ENCODE measurements around the gene NLRP5. TPM values are rescaled to one million over a fixed set of nuclear protein-coding genes. Genes with fewer than 3 reads are reported as not detected.

NLRP5 gene
- total RNA-seq, 3 donors from 2014 or later: 0.44 to 0.98 TPM; not detected in 1

DNA sequence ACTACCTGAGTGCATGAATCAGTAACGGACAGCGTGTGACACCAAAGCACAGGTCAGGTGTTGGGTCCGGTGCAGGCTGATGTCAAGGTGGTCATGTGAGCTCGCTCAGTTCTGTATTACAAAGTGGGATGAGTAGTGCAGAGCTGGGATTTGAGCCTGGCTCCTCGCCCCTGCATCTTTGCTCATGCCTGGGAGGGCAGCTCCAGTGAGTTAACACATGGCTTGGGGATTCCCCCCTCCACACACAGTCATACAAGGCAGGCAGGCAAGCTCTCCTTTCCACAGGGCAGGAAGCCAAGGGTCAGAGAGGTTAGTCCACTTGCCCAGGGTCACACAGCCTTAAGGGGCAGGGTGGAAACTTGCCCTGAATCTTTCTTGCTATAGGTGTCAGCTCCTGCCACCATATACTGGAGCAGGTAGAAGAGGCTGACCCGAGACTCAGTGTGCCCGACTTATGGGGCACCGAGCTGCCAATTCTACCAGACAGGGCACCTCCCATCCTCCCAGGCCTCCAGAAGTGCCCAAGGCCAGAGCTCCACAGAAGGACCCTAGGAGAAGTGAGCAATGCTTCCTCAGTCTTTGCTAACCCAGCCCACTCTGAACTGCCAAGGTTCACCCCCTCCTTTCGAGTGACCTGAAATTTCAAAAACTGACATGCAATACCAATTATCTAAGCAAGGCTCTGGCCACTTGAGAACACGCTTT, 99.1 kb downstream of the NLRP5 start:
- Histone ChIP-seq H3K4me3 (no peak overlapping the region), H3K36me3 (no peaks in the 10 kb centered on the region), H3K9me3 (no peaks in the 10 kb centered on the region), H3K4me1 (peaks cover 4 to 5% of the 10 kb centered on the region in 2 donors), H3K27ac (no peak overlapping the region), H3K27me3 (no peaks in the 10 kb centered on the region)
- no peak for DNase-seq (ENCODE audit: low spot score in 2 of 2)
- intact Hi-C loops (cut with DNase I; ENCODE audit: low total_unique reads): no loop called here
- TF ChIP-seq, protein P1, sequence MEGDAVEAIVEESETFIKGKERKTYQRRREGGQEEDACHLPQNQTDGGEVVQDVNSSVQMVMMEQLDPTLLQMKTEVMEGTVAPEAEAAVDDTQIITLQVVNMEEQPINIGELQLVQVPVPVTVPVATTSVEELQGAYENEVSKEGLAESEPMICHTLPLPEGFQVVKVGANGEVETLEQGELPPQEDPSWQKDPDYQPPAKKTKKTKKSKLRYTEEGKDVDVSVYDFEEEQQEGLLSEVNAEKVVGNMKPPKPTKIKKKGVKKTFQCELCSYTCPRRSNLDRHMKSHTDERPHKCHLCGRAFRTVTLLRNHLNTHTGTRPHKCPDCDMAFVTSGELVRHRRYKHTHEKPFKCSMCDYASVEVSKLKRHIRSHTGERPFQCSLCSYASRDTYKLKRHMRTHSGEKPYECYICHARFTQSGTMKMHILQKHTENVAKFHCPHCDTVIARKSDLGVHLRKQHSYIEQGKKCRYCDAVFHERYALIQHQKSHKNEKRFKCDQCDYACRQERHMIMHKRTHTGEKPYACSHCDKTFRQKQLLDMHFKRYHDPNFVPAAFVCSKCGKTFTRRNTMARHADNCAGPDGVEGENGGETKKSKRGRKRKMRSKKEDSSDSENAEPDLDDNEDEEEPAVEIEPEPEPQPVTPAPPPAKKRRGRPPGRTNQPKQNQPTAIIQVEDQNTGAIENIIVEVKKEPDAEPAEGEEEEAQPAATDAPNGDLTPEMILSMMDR (IDR thresholded peaks at IDR 0.05): no peak
- TF ChIP-seq POLR2A (IDR thresholded peaks at IDR 0.05) (no peak), POLR2AphosphoS5 (IDR thresholded peaks at IDR 0.05) (no peak)

DNA sequence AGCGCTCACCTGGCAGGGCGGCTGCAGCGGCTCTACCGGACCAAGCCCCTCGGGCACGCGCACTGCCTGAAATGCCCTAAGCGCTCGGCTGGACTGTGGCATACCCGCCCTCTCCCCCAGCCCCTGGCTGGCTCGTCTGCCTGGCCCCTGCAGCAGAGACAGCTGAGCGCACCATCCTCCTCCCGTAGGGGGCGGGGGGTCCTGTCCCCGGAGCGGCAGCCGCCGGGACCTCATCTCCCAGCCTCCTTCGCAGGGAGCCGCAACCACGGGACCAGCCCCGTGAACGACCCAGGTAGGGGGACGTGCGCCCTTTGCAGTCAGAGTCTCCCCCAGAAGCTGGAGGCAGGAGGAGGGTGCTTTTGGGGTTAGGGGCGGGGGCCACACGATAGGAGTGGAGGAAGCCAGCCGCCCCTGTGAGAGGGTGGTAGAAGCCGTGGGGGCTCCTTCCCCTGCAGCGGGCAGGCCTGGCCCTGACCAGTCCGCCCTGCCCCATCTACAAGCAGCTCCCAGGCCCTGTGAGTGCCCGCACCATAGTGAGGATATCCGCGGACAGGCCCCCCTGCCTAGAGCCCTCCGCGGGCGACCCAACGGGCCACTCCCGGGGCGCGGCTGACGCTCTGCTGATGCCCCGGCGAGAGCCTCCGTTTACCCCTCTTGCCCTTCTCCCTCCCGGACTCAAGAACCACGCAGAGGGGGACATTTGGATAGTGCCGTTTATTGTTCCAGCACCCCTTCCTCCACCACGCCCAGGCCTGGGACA, 100.3 kb downstream of the NLRP5 start:
- no peak for TF ChIP-seq POLR2A (IDR thresholded peaks at IDR 0.05)
- TF ChIP-seq POLR2AphosphoS5 (IDR thresholded peaks at IDR 0.05): no peak
- TF ChIP-seq, protein P1 (IDR thresholded peaks at IDR 0.05): no peak
- Histone ChIP-seq H3K9me3 (no peaks in the 10 kb centered on the region), H3K4me3 (no peak overlapping the region), H3K4me1 (peaks cover 0 to 4% of the 10 kb centered on the region in 2 donors), H3K36me3 (no peaks in the 10 kb centered on the region), H3K27ac (no peak overlapping the region), H3K27me3 (no peaks in the 10 kb centered on the region)
- intact Hi-C loops (cut with DNase I; ENCODE audit: low total_unique reads): no loop called here
- no peak for DNase-seq (ENCODE audit: low spot score in 2 of 2)

DNA sequence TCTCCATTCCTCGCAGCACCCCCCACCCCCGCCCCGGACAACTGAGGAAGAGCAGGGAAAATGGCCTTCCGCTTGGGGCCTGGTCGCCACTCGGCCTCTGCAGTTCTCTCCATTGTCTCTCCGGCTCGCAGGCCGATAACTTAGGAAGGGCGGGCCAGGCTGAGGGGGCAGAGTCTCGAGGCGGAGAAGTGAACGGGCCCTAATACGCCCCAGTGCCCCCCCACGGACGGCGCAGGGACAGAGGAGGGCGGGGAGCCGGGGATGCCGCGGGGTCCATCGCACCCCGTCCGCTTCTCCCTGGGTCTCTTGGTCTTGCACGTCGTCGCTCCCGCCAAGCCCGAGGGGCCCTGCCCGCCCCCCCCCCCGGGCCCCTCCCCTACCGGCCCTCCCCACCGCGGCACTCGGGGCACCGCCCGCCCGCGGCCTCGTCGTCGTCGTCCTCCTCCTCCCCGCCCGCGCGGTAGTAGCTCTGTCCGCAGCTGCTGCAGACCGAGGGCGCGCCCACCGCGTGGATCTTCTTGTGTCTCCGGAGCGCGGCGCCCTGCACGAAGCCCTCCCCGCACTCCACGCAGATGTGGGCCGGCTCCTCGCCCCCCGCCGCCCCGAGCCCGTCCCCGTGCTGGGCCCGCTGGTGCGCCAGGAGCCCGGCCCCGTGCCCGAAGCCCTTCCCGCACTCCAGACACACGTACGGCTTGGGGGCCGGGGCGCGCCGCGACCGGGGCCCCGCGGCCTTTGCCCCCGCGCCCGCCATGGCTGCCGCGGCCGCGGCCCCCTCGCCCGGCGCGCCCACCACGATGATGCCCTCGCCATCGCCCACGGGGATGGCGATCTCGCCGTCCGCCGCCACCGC, 101.3 kb downstream of the NLRP5 start:
- H3K27me3 ChIP-seq: no peaks in the 10 kb centered on the region
- no peaks in the 10 kb centered on the region for H3K36me3 ChIP-seq
- H3K27ac ChIP-seq: no peak overlapping the region
- H3K9me3 ChIP-seq: no peaks in the 10 kb centered on the region
- no peak for DNase-seq (ENCODE audit: low spot score in 2 of 2)
- peaks cover 0 to 4% of the 10 kb centered on the region in 2 donors for H3K4me1 ChIP-seq
- TF ChIP-seq, protein P1 (IDR thresholded peaks at IDR 0.05): no peak
- no peak for TF ChIP-seq POLR2AphosphoS5 (IDR thresholded peaks at IDR 0.05)
- no peak for TF ChIP-seq POLR2A (IDR thresholded peaks at IDR 0.05)
- no peak overlapping the region for H3K4me3 ChIP-seq
- intact Hi-C loops (cut with DNase I; ENCODE audit: low total_unique reads): no loop called here

DNA sequence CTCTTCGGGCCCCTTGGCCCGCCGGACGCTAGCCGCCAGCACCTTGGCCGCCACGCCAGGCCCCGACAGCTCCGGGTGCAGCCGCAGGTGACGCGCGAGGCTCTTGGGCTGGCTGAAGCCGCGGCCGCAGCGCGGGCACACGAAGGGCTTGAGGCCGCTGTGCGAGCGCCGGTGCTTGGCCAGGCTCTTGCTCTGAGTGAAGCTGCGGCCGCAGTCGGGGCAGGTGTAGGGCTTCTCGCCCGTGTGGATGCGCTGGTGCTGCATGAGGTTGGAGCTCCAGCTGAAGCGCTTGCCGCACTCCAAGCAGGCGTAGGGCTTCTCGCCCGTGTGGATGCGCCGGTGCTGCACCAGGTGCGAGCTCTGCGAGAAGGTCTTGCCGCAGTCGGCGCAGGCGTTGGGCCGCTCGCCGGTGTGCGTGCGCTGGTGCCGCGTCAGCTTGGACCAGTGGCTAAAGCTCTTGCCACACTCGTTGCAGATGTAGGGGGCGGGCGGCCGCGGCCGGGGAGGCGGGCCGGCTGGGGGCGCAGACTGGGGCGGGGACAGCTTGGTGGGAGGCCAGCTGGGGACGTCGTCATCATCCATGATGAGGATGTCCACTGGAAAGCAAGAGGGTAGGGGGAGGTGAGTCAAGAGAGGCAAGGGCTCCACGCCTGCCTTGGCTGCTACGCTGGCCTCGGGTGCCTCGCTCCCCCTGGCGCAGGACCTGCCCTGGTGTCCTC, 102.1 kb downstream of the NLRP5 start:
- intact Hi-C loops (cut with DNase I; ENCODE audit: low total_unique reads): no loop called here
- Histone ChIP-seq H3K27me3 (no peaks in the 10 kb centered on the region), H3K4me3 (no peak overlapping the region), H3K36me3 (no peaks in the 10 kb centered on the region), H3K9me3 (no peaks in the 10 kb centered on the region), H3K27ac (no peak overlapping the region), H3K4me1 (peaks cover 0 to 4% of the 10 kb centered on the region in 2 donors)
- no peak for TF ChIP-seq POLR2AphosphoS5 (IDR thresholded peaks at IDR 0.05)
- TF ChIP-seq POLR2A (IDR thresholded peaks at IDR 0.05): no peak
- TF ChIP-seq, protein P1 (IDR thresholded peaks at IDR 0.05): no peak
- no peak for DNase-seq (ENCODE audit: low spot score in 2 of 2)
